ENCODE data around the gene C13orf42.

C13orf42 gene

DNA sequence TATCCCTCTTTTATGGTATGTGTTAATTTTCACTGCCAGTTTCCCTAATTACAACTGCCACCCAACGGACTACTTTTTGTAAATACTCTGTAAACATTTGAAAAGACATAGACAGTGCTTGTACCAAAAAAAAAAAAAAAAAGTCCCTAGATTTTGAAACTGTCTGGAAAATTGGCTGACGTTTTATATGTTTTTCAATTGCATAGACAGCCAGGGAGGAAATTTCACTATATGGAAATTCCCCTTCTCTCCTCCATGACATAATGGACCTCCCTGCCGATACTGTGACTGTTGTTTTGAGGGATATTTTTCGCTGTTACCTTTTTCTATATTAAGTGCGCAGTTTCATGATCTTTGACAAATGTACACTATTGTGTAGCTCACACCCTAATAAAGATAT is 43.4 kb downstream of the C13orf42 start:
- in situ Hi-C loops (cut with MboI; ENCODE audit: low sequenced_read_pairs): loop anchor here (25.0 kb wide), 1 partner anchor 1105 kb away; no protein-coding TSS in a partner anchor

DNA sequence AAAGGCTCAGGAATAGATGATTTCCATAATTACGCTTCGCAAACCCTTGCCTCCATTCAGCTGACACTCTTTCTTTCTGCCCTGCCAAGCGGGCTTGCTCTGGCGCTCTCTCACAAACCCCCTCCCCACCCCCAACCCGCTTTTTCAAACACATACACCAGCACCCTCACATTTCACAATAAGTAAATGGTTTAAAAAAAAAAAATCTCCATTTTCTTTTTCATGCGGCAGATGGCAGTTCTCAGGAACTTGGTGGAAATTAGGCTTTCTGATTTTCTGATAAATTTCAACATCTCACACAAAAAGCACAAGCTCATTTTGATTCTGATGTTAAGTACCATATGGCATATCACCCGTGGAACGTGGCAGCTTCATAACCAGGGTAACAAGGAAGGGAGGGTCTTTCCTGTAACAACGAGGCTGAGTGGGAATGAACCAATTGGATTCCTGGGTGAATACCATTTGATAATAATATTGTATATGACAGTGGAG is 43.8 kb downstream of the C13orf42 start:
- in situ Hi-C loops (cut with MboI; ENCODE audit: low sequenced_read_pairs): loop anchor here (25.0 kb wide), 1 partner anchor 1105 kb away; no protein-coding TSS in a partner anchor

DNA sequence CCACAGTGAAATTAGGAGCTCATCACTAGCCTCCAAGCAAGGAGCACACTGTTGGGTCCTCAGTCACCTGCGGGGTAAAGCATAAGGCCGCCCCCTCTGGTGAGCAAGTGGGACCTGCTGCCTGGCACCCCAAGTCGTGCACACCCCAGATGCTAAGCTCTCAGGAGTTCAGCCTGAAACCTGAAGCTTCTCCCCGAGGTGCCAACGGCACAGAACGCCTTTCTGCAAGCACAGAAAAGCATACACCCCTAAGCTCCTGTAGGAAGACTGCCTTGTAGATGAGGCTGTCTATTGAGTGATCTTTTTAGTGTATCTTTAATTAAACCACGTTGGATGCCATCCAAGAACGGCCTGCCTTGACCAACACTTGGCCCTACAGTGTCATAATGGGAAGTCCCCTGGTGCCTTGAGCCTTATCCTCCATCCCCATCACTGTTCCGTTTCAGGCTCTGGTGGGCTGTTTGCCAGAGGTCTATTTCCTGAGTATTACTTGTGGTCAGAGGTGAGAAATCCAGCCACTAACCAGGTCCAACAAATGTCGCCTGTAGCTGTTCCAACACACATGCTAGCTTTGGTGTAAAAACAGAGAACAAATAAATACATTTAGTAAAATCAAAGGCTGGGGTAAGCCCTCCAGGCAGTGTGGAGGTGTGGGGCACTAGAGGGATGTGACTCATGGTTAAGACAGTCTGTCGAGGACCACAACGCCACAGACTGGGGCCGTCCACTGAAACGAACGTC is 44.8 kb downstream of the C13orf42 start:
- in situ Hi-C loops (cut with MboI; ENCODE audit: low sequenced_read_pairs): loop anchor here (25.0 kb wide), 1 partner anchor 1104 kb away; no protein-coding TSS in a partner anchor

- in situ Hi-C loops (cut with MboI; ENCODE audit: low sequenced_read_pairs): loop anchor here (25.0 kb wide), 1 partner anchor 1103 kb away; no protein-coding TSS in a partner anchor
These were observed 45.5 kb downstream of the C13orf42 start for GRCh38 chr13:51065372-51066090.

- in situ Hi-C loops (cut with MboI; ENCODE audit: low sequenced_read_pairs): loop anchor here (25.0 kb wide), 1 partner anchor 1102 kb away; no protein-coding TSS in a partner anchor
These were observed 46.3 kb downstream of the C13orf42 start for GRCh38 chr13:51064753-51065152.

- in situ Hi-C loops (cut with MboI; ENCODE audit: low sequenced_read_pairs): loop anchor here (25.0 kb wide), 1 partner anchor 1102 kb away; no protein-coding TSS in a partner anchor
These were observed 47.2 kb downstream of the C13orf42 start for GRCh38 chr13:51063909-51064308.

- in situ Hi-C loops (cut with MboI; ENCODE audit: low sequenced_read_pairs): loop anchor here (25.0 kb wide), 1 partner anchor 1096 kb away; no protein-coding TSS in a partner anchor
These were observed 52.5 kb downstream of the C13orf42 start for GRCh38 chr13:51058461-51059167.

GRCh38 chr13:51057906-51058305 is 53.2 kb downstream of the C13orf42 start:
- in situ Hi-C loops (cut with MboI; ENCODE audit: low sequenced_read_pairs): loop anchor here (25.0 kb wide), 1 partner anchor 1096 kb away; no protein-coding TSS in a partner anchor

GRCh38 chr13:51057001-51057400 is 54.1 kb downstream of the C13orf42 start:
- in situ Hi-C loops (cut with MboI; ENCODE audit: low sequenced_read_pairs): loop anchor here (25.0 kb wide), 1 partner anchor 1095 kb away; no protein-coding TSS in a partner anchor

DNA sequence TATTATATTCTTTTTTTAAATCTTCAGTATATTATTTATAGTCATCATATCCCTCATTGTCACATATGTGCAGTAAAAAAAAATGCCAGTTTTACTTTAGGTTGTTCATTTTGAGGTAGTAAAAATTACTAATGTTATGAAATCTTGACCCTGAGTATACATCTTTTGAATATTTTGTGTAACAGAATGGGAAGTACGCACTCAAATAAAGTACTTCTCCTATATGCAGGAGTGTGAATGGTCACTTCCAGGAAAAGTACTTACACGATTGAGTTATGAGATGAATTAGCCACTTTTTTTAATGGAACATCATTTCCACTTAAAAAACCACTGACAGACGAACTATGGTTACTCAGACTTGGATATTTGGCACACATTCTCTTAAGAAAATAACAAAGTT is 58.5 kb downstream of the C13orf42 start:
- in situ Hi-C loops (cut with MboI; ENCODE audit: low sequenced_read_pairs): loop anchor here (25.0 kb wide), 1 partner anchor 1090 kb away; no protein-coding TSS in a partner anchor

- in situ Hi-C loops (cut with MboI; ENCODE audit: low sequenced_read_pairs): loop anchor here (25.0 kb wide), 1 partner anchor 1088 kb away; no protein-coding TSS in a partner anchor
These were observed 60.8 kb downstream of the C13orf42 start for GRCh38 chr13:51050021-51050830.

DNA sequence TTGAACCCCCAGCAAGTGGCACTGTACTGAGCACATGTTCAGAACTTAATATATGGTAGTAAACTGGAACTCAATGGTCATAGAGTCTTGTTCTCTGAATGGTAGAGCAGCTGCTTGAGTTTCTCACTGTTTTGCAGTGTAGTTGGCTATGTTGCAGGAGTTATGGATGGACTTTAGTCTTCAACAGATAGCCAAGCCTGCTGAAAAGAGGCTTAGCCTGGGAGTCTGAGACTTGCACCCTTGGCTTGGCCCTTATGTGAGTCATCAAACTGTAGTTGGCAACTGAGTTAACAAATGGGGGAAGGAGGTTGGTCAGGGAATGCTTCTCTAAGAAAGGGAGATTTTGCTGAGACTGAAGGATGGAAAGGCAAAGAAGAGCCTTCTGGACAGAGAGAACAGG is 62.5 kb downstream of the C13orf42 start:
- in situ Hi-C loops (cut with MboI; ENCODE audit: low sequenced_read_pairs): no loop called here

DNA sequence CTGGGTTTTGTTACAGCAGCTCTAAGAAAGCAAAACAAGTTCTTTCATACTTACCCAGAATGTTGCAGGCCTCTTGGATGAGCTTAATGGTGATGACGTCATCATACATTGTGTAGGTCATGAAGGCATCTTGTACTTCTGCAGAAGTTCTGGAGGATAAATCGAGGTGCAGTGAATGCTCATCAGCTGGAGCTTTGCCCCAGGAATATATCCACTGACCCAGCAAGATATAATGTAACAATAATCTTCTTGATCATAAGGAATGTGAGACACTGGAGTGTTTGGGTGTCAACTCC is 63.0 kb downstream of the C13orf42 start:
- in situ Hi-C loops (cut with MboI; ENCODE audit: low sequenced_read_pairs): no loop called here

GRCh38 chr13:51047434-51048165 is 63.5 kb downstream of the C13orf42 start:
- in situ Hi-C loops (cut with MboI; ENCODE audit: low sequenced_read_pairs): no loop called here

GRCh38 chr13:51045451-51045850 is 65.6 kb downstream of the C13orf42 start:
- in situ Hi-C loops (cut with MboI; ENCODE audit: low sequenced_read_pairs): no loop called here

DNA sequence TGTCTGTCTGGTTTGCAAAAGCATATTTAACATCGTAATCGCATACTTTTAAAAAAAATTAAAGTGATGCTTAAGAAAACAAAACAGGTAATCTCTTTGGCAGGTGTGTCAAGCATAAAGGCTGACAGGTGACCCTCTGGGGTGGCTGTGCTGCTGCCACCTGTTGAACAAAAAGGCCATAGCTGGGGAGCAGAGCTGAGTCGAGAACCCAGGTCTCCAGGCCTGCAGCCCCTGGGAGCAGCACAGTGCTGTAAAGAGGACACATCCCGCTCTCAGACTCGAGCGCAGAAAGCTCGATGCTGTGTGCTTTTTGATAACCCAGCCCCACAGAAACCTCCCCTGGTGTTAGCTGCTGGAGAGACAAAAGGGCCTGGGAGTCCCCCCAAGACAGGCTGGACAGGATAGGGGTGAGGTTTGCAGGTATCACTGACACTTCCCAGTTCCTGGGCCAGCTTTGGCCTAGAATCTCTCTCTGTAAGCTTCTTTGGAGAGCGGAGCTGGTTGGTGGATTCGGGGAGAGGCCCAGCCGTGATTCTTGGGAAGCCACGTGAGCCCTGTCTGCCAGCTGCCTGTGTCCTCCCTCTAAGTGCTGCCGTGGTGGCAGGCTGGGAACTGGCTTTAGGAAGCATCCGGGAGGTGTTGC is 66.9 kb downstream of the C13orf42 start:
- in situ Hi-C loops (cut with MboI; ENCODE audit: low sequenced_read_pairs): no loop called here

- in situ Hi-C loops (cut with MboI; ENCODE audit: low sequenced_read_pairs): no loop called here
These were observed 67.8 kb downstream of the C13orf42 start for GRCh38 chr13:51043310-51043709.

DNA sequence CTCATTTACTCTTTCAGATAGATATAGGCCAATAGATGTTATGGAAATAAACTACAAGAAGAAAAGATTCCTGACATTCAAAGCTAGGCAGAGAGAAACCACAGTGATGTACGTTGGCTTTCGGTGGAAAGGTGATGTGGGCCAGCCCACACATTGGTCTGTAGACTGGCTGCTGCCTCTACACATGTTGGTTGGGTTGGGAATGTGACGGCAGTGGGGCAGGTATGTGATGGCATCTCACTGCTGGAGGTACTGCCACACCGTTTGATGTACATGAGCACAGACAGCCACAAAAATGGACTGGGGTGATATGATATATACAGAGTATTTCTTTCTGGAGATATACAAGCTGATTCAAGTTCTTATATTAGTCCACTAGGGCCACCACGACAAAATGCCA is 69.4 kb downstream of the C13orf42 start:
- in situ Hi-C loops (cut with MboI; ENCODE audit: low sequenced_read_pairs): no loop called here

GRCh38 chr13:51041126-51041525 is 69.9 kb downstream of the C13orf42 start:
- in situ Hi-C loops (cut with MboI; ENCODE audit: low sequenced_read_pairs): no loop called here
